Thyroid gland (tissue), 4 donors: Measurements from ENCODE around the gene ANGPT4. TPM values are rescaled to one million over a fixed set of nuclear protein-coding genes. Genes with fewer than 3 reads are reported as not detected.

Experiments
- DNase-seq, 2 donors: peaks; one replicate each; pipeline ENCODE4 v3.0.0-alpha.2; 2019
- H3K27ac ChIP-seq, 3 donors: fragments of 200-600 bp; sonication (generic); 1 replicate in 2 of 3; 2 replicates in 1 of 3; pipeline ENCODE4 v1.5.1; 2016 to 2019; ENCODE audit warnings: mild to moderate bottlenecking in 1 of 3, moderate library complexity in 1 of 3
- H3K27me3 ChIP-seq: fragments of 200-600 bp; sonication (generic); one replicate; pipeline ENCODE4 v1.5.1; 2019
- H3K36me3 ChIP-seq, 2 donors: fragments of 200-600 bp; sonication (generic); one replicate each; pipeline ENCODE4 v1.5.1; 2016 to 2019
- H3K4me1 ChIP-seq, 2 donors: fragments of 200-600 bp; sonication (generic); one replicate each; pipeline ENCODE4 v1.5.1; 2017 to 2019
- H3K4me3 ChIP-seq, 3 donors: fragments of 200-600 bp; sonication (generic); replicated peaks in 1 of 3; 1 replicate in 2 of 3; 2 replicates in 1 of 3; pipeline ENCODE4 v1.5.1; 2016; ENCODE audit warnings: mild to moderate bottlenecking in 1 of 3
- H3K9me3 ChIP-seq: fragments of 200-600 bp; sonication (generic); one replicate; pipeline ENCODE4 v1.5.1; 2017
- CTCF ChIP-seq, 6 experiments: fragments of 200-600 bp in 3 of 6; fragments of 450-650 bp in 3 of 6; sonication (generic) in 3 of 6; IDR thresholded peaks; one replicate each; pipeline ENCODE4 v1.5.1; 2016 to 2019; ENCODE audit warnings: antibody characterized with exemption in 6 of 6, mild to moderate bottlenecking in 2 of 6, inconsistent platforms in 1 of 6, moderate library complexity in 1 of 6
- POLR2A ChIP-seq, 2 donors: fragments of 450-650 bp; IDR thresholded peaks; one replicate each; pipeline ENCODE4 v1.6.1; 2017; ENCODE audit warnings: antibody characterized with exemption in 2 of 2, mild to moderate bottlenecking in 2 of 2, moderate library complexity in 1 of 2
- whole genome bisulfite sequencing, 2 donors: methylation state at CpG; one replicate each; pipeline ENCODE4 v1.1.5; 2017; 5-methylcytosine and 5-hydroxymethylcytosine counted together
- intact Hi-C: fragments of 100-400 bp; cut with DNase I; formaldehyde crosslinking; loops from one replicate; pipeline ENCODE4 v1.15.1; 2023
- total RNA-seq, 4 donors: library from RNA; depleted of rRNA; stranded (reverse); fragments of >200 nt; gene quantifications; one replicate each; pipeline ENCODE4 v1.2.3, GENCODE V29; 2016

ANGPT4 gene
- total RNA-seq, 4 donors from 2014 or later, result 0.40 to 3.8 (median 3.2) TPM

GRCh38 chr20:846894-847278 is 69.2 kb downstream of the ANGPT4 start:
- Histone ChIP-seq H3K4me3 (no peak overlapping the region), H3K4me1 (peaks cover 17 to 34% of the 10 kb centered on the region in 2 donors), H3K27ac (no peak overlapping the region), H3K27me3 (no peaks in the 10 kb centered on the region), H3K36me3 (no peaks in the 10 kb centered on the region), H3K9me3 (no peaks in the 10 kb centered on the region)
- 73 to 77% methylated on average over 7 of the region's 7 CpGs for WGBS, 2 donors
- TF ChIP-seq CTCF (IDR thresholded peaks at IDR 0.05) (no peak), POLR2A (IDR thresholded peaks at IDR 0.05) (no peak)
- no peak for DNase-seq
- intact Hi-C loops, result no loop called here

GRCh38 chr20:845941-846893 is 69.9 kb downstream of the ANGPT4 start:
- TF ChIP-seq POLR2A (IDR thresholded peaks at IDR 0.05) (no peak), CTCF (IDR thresholded peaks at IDR 0.05) (no peak)
- no peak for DNase-seq
- intact Hi-C loops, result no loop called here
- Histone ChIP-seq H3K4me3 (no peak overlapping the region), H3K36me3 (no peaks in the 10 kb centered on the region), H3K9me3 (no peaks in the 10 kb centered on the region), H3K27me3 (no peaks in the 10 kb centered on the region), H3K4me1 (peaks cover 23 to 37% of the 10 kb centered on the region in 2 donors), H3K27ac (no peak overlapping the region)
- WGBS, 2 donors, result 74 to 82% methylated on average over 11 of the region's 11 CpGs

- peaks cover 23 to 38% of the 10 kb centered on the region in 2 donors for H3K4me1 ChIP-seq
- DNase-seq, result no peak
- H3K27ac ChIP-seq, result no peak overlapping the region
- no peaks in the 10 kb centered on the region for H3K27me3 ChIP-seq
- peak overlapping the region in 1 of 3 donors; percentile 18 for H3K4me3 ChIP-seq
- no peaks in the 10 kb centered on the region for H3K9me3 ChIP-seq
- WGBS, 2 donors, result 82 to 83% methylated on average over 45 to 50 of the region's 50 CpGs
- no peaks in the 10 kb centered on the region for H3K36me3 ChIP-seq
- no peak for TF ChIP-seq CTCF (IDR thresholded peaks at IDR 0.05)
- no peak for TF ChIP-seq POLR2A (IDR thresholded peaks at IDR 0.05)
- intact Hi-C loops, result no loop called here
These were observed 70.8 kb downstream of the ANGPT4 start for GRCh38 chr20:845226-845868.

GRCh38 chr20:844473-845225 is 71.5 kb downstream of the ANGPT4 start:
- no peak for TF ChIP-seq CTCF (IDR thresholded peaks at IDR 0.05)
- peak in 1 of 2 donors; percentile 41 for TF ChIP-seq POLR2A (IDR thresholded peaks at IDR 0.05)

More at GRCh38 chr20:844473-845225, 71.5 kb downstream of the ANGPT4 start:
- H3K27ac ChIP-seq, result peak overlapping the region in 1 of 3 donors; percentile 44
- H3K4me1 ChIP-seq, result peaks cover 23 to 38% of the 10 kb centered on the region in 2 donors
- peak; percentile 97 to 98 for DNase-seq
- intact Hi-C loops, result no loop called here
- H3K4me3 ChIP-seq, result peak overlapping the region in 1 of 3 donors; percentile 18
- H3K27me3 ChIP-seq, result no peaks in the 10 kb centered on the region
- H3K36me3 ChIP-seq, result no peaks in the 10 kb centered on the region
- H3K9me3 ChIP-seq, result no peaks in the 10 kb centered on the region
- 24 to 25% methylated on average over 31 to 41 of the region's 47 CpGs for WGBS, 2 donors
